Trophoblast cell (in vitro differentiated cells and primary cell): ENCODE data around the gene CHCHD10.
A peak's percentile ranks its signal among the peaks of the same experiment; 100 is the strongest.

Source experiments
- DNase-seq, 2 donors: peaks; one replicate each; pipeline ENCODE4 v3.0.0-alpha.2; 2016
- H2AFZ ChIP-seq: 2 replicates; pipeline ENCODE4 v1.6.1; 2013; ENCODE audit warnings: low read length, moderate library complexity, mild to moderate bottlenecking; ENCODE audit not compliant: insufficient read depth, poor library complexity
- H2AK5ac ChIP-seq: 2 replicates; pipeline ENCODE4 v1.6.1; 2013; ENCODE audit warnings: mild to moderate bottlenecking, low read length
- H2BK120ac ChIP-seq: 2 replicates; pipeline ENCODE4 v1.6.1; 2013; ENCODE audit warnings: low read length, mild to moderate bottlenecking, moderate library complexity; ENCODE audit not compliant: insufficient read depth, poor library complexity
- H2BK12ac ChIP-seq: 2 replicates; pipeline ENCODE4 v1.6.1; 2013; ENCODE audit warnings: mild to moderate bottlenecking, low read length, moderate library complexity
- H2BK5ac ChIP-seq: 2 replicates; pipeline ENCODE4 v1.6.1; 2013; ENCODE audit warnings: low read length, low read depth, moderate library complexity, mild to moderate bottlenecking; ENCODE audit not compliant: poor library complexity
- H3K14ac ChIP-seq: 2 replicates; pipeline ENCODE4 v1.6.1; 2013; ENCODE audit warnings: mild to moderate bottlenecking, low read length
- H3K18ac ChIP-seq: 2 replicates; pipeline ENCODE4 v1.6.1; 2013; ENCODE audit warnings: mild to moderate bottlenecking, low read length
- H3K23ac ChIP-seq: 2 replicates; pipeline ENCODE4 v1.6.1; 2013; ENCODE audit warnings: low read length
- H3K27ac ChIP-seq: 2 replicates; pipeline ENCODE4 v1.5.1; 2013; ENCODE audit warnings: low read depth, mild to moderate bottlenecking, inconsistent platforms, low read length, moderate library complexity
- H3K27me3 ChIP-seq: 2 replicates; pipeline ENCODE4 v1.6.1; 2013; ENCODE audit warnings: inconsistent platforms, mild to moderate bottlenecking, low read length, moderate library complexity; ENCODE audit not compliant: insufficient read depth
- H3K36me3 ChIP-seq, 2 experiments: 1 replicate in 1 of 2; 2 replicates in 1 of 2; pipeline ENCODE4 v1.6.1; 2013; ENCODE audit warnings: low read length in 2 of 2, mild to moderate bottlenecking in 2 of 2, moderate library complexity in 1 of 2; ENCODE audit not compliant: insufficient read depth in 2 of 2, control insufficient read depth in 1 of 2
- H3K4ac ChIP-seq: 2 replicates; pipeline ENCODE4 v1.6.1; 2013; ENCODE audit warnings: low read depth, mild to moderate bottlenecking, low read length, moderate library complexity
- H3K4me1 ChIP-seq, 2 experiments: 1 replicate in 1 of 2; 2 replicates in 1 of 2; pipeline ENCODE4 v1.6.1; 2013; ENCODE audit warnings: low read length in 2 of 2, mild to moderate bottlenecking in 2 of 2, moderate library complexity in 1 of 2; ENCODE audit not compliant: insufficient read depth in 2 of 2, control insufficient read depth in 1 of 2
- H3K4me2 ChIP-seq: 2 replicates; pipeline ENCODE4 v1.6.1; 2013; ENCODE audit warnings: inconsistent platforms, mild to moderate bottlenecking, low read length, moderate library complexity
- H3K4me3 ChIP-seq: 2 replicates; pipeline ENCODE4 v1.5.1; 2013; ENCODE audit warnings: mild to moderate bottlenecking, low read depth, low read length, inconsistent platforms
- H3K79me1 ChIP-seq: one replicate; pipeline ENCODE4 v1.6.1; 2013; ENCODE audit warnings: low read length
- H3K79me2 ChIP-seq: 2 replicates; pipeline ENCODE4 v1.6.1; 2013; ENCODE audit warnings: low read length, mild to moderate bottlenecking; ENCODE audit not compliant: control insufficient read depth, insufficient read depth, poor library complexity
- H3K9ac ChIP-seq: 2 replicates; pipeline ENCODE4 v1.6.1; 2013; ENCODE audit warnings: mild to moderate bottlenecking, low read length
- H3K9me3 ChIP-seq: 2 replicates; pipeline ENCODE4 v1.6.1; 2013; ENCODE audit warnings: low read depth, mild to moderate bottlenecking, control low read depth, inconsistent platforms, low read length; ENCODE audit not compliant: insufficient read depth
- H4K12ac ChIP-seq: 2 replicates; pipeline ENCODE4 v1.6.1; 2013; ENCODE audit warnings: low read depth, mild to moderate bottlenecking, low read length, moderate library complexity
- H4K8ac ChIP-seq: 2 replicates; pipeline ENCODE4 v1.6.1; 2013; ENCODE audit warnings: low read depth, mild to moderate bottlenecking, low read length, moderate library complexity
- H4K91ac ChIP-seq: one replicate; pipeline ENCODE4 v1.6.1; 2013; ENCODE audit warnings: low read depth, mild to moderate bottlenecking, low read length, moderate library complexity
- WGBS: extraction: QIAGEN DNeasy Blood & Tissue Kit; methylation state at CpG from one replicate; pipeline ENCODE4 v1.1.7; 2013; ENCODE audit warnings: missing lambda C conversion rate; ENCODE audit not compliant: insufficient read length, insufficient coverage; ENCODE audit errors: extremely low coverage; 5-methylcytosine and 5-hydroxymethylcytosine counted together

Gene CHCHD10

GRCh38 chr22:23749841-23750301 is 17.9 kb downstream of the CHCHD10 start:
- no peak overlapping the region for H3K4ac ChIP-seq
- H3K36me3 ChIP-seq: peaks cover 0 to under 1% of the 10 kb centered on the region in 2 experiments
- no peak overlapping the region for H2AFZ ChIP-seq
- H3K4me2 ChIP-seq: no peak overlapping the region
- DNase-seq: no peak
- WGBS: no CpG with 5 or more reads among the region's 12 CpGs
- no peak overlapping the region for H3K14ac ChIP-seq
- no peak overlapping the region for H3K27ac ChIP-seq
- H3K4me3 ChIP-seq: no peak overlapping the region
- no peak overlapping the region for H2BK120ac ChIP-seq
- H3K79me2 ChIP-seq: peaks cover 6% of the 10 kb centered on the region
- H2BK12ac ChIP-seq: no peak overlapping the region
- no peak overlapping the region for H4K12ac ChIP-seq
- H3K27me3 ChIP-seq: no peaks in the 10 kb centered on the region
- no peak overlapping the region for H2AK5ac ChIP-seq
- no peak overlapping the region for H4K8ac ChIP-seq
- H4K91ac ChIP-seq: no peak overlapping the region
- peaks cover 2% of the 10 kb centered on the region for H3K9me3 ChIP-seq
- no peak overlapping the region for H3K18ac ChIP-seq
- peaks cover 11% of the 10 kb centered on the region for H3K79me1 ChIP-seq
- no peak overlapping the region for H3K23ac ChIP-seq
- no peak overlapping the region for H3K9ac ChIP-seq
- no peak overlapping the region for H2BK5ac ChIP-seq
- peaks cover 10 to 13% of the 10 kb centered on the region in 2 experiments for H3K4me1 ChIP-seq

- Histone ChIP-seq H4K8ac (no peak overlapping the region), H4K12ac (no peak overlapping the region), H3K79me1 (peaks cover 4% of the 10 kb centered on the region), H2AFZ (no peak overlapping the region), H2AK5ac (no peak overlapping the region), H3K79me2 (peaks cover 2% of the 10 kb centered on the region), H3K4me3 (no peak overlapping the region), H2BK5ac (no peak overlapping the region), H3K27me3 (no peaks in the 10 kb centered on the region), H3K9ac (no peak overlapping the region), H3K27ac (no peak overlapping the region), H3K23ac (no peak overlapping the region), H2BK12ac (no peak overlapping the region), H3K4me1 (peaks cover 7 to 10% of the 10 kb centered on the region in 2 experiments), H3K4me2 (no peak overlapping the region), H3K18ac (no peak overlapping the region), H3K14ac (no peak overlapping the region), H3K36me3 (peaks cover 11 to 16% of the 10 kb centered on the region in 2 experiments), H2BK120ac (no peak overlapping the region), H3K9me3 (peaks cover 5% of the 10 kb centered on the region), H4K91ac (no peak overlapping the region), H3K4ac (no peak overlapping the region)
- no CpG with 5 or more reads among the region's 6 CpGs for WGBS
- DNase-seq: peak in 1 of 2 donors; percentile 42
Observed at GRCh38 chr22:23745791-23746190, 22.0 kb downstream of the CHCHD10 start.

GRCh38 chr22:23744485-23744884 is 23.3 kb downstream of the CHCHD10 start:
- H4K91ac ChIP-seq: no peak overlapping the region
- no peak overlapping the region for H3K23ac ChIP-seq
- H3K4me1 ChIP-seq: peaks cover 5 to 8% of the 10 kb centered on the region in 2 experiments
- no peak overlapping the region for H2BK120ac ChIP-seq
- H2BK5ac ChIP-seq: no peak overlapping the region
- DNase-seq: no peak
- H2BK12ac ChIP-seq: no peak overlapping the region
- H3K27me3 ChIP-seq: no peaks in the 10 kb centered on the region
- H2AK5ac ChIP-seq: no peak overlapping the region
- H3K27ac ChIP-seq: no peak overlapping the region
- WGBS: no CpG with 5 or more reads among the region's 14 CpGs
- H3K4me3 ChIP-seq: no peak overlapping the region
- H3K14ac ChIP-seq: no peak overlapping the region
- peaks cover 5% of the 10 kb centered on the region for H3K9me3 ChIP-seq
- H3K79me1 ChIP-seq: no peaks in the 10 kb centered on the region
- H3K79me2 ChIP-seq: no peaks in the 10 kb centered on the region
- H2AFZ ChIP-seq: no peak overlapping the region
- H4K8ac ChIP-seq: no peak overlapping the region
- no peak overlapping the region for H3K18ac ChIP-seq
- H4K12ac ChIP-seq: no peak overlapping the region
- no peak overlapping the region for H3K9ac ChIP-seq
- no peak overlapping the region for H3K4me2 ChIP-seq
- H3K36me3 ChIP-seq: peaks cover 11 to 16% of the 10 kb centered on the region in 2 experiments
- H3K4ac ChIP-seq: no peak overlapping the region

GRCh38 chr22:23744001-23744400 is 23.8 kb downstream of the CHCHD10 start:
- no peaks in the 10 kb centered on the region for H3K79me2 ChIP-seq
- no peak overlapping the region for H2AFZ ChIP-seq
- H2BK12ac ChIP-seq: no peak overlapping the region
- H3K4me1 ChIP-seq: peaks cover 5 to 8% of the 10 kb centered on the region in 2 experiments
- no peak overlapping the region for H3K27ac ChIP-seq
- H3K18ac ChIP-seq: no peak overlapping the region
- H3K23ac ChIP-seq: no peak overlapping the region
- H2BK120ac ChIP-seq: no peak overlapping the region
- no peak overlapping the region for H3K4me2 ChIP-seq
- H4K12ac ChIP-seq: no peak overlapping the region
- peaks cover 5% of the 10 kb centered on the region for H3K9me3 ChIP-seq
- WGBS: no CpG with 5 or more reads among the region's 13 CpGs
- H3K36me3 ChIP-seq: peaks cover 11 to 16% of the 10 kb centered on the region in 2 experiments
- H3K4me3 ChIP-seq: peak overlapping the region; percentile 16
- H3K4ac ChIP-seq: no peak overlapping the region
- no peaks in the 10 kb centered on the region for H3K79me1 ChIP-seq
- H2BK5ac ChIP-seq: no peak overlapping the region
- H3K27me3 ChIP-seq: no peaks in the 10 kb centered on the region
- H4K8ac ChIP-seq: no peak overlapping the region
- no peak overlapping the region for H4K91ac ChIP-seq
- no peak overlapping the region for H2AK5ac ChIP-seq
- no peak for DNase-seq
- H3K9ac ChIP-seq: no peak overlapping the region
- H3K14ac ChIP-seq: no peak overlapping the region
